Erythroblast (primary cell): ENCODE data around the gene ENO4.

Source experiments
- DNase-seq, 2 experiments: peaks; one replicate each; lab custom pipeline; 2025; lab: John Stamatoyannopoulos, UW
- GATA1 ChIP-seq: IDR thresholded peaks from 2 replicates; pipeline ENCODE4 v1.6.1; 2011; ENCODE audit warnings: low read depth, mild to moderate bottlenecking, control low read depth, low read length, moderate library complexity
- POLR2A ChIP-seq: IDR thresholded peaks from 2 replicates; pipeline ENCODE4 v1.6.1; 2011; ENCODE audit warnings: mild to moderate bottlenecking, low read length

The ENO4 gene

DNA sequence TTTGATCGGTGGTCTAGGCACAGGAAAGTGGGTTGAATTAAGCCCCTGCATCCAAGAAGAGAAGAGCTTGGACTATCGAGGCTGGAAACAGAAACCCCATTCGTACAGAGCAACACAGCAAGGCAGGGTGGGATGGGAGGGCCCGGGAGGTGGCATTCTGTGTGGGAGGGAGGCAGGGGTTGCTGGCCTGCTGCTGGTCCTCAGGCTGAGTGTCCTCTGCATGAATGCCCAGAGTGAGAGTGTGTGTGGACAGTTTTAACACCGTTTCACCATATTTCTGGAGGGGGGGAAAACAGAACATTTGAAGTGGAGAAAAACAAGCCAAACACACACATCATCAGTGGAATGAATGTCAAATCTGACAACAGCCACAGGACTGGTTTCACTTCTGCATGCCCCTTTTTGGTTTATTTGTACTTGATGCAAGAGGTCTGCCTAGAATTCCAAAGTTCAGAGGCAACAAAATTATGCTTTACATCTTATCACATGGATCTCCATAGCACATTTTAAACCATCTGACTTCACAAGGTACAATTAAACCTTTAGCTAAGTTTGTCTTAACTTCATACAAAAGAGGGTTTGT is 11.1 kb upstream of the ENO4 start:
- no peak for DNase-seq
- TF ChIP-seq POLR2A = no peak
- TF ChIP-seq GATA1 = no peak

DNA sequence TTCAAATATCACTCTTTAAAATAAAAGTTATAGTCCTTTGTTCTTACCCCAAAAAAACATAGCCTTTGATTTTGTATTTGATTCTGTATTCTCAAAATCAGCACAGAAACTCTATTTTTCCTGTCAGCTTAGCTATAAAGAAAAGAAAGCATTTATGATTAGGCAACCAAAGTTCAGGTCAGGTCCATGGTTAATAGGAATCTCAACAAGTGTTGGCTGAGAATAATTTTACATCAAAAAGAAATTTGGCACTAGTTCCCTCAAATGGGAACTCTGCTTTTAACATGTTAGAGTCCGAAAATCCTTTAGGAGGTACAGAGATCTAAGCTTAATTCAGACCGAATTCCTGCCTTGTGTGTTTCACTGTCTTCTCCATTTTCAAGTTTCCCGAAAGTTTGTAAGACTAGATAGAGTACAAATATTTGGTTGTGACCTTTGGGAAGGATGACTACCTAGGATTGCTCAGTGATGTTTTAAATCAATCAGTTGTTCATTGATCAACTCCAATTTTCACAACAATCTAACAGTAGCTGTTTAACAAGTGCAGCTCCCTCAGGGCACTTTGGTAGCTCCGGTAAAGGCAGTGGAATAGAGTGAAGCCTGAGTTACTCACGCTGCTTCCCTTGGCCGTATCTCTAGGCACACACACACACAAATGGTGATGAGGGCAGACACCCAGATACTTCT is 8.8 kb upstream of the ENO4 start:
- no peak for TF ChIP-seq POLR2A
- TF ChIP-seq GATA1 = no peak
- DNase-seq = no peak

DNA sequence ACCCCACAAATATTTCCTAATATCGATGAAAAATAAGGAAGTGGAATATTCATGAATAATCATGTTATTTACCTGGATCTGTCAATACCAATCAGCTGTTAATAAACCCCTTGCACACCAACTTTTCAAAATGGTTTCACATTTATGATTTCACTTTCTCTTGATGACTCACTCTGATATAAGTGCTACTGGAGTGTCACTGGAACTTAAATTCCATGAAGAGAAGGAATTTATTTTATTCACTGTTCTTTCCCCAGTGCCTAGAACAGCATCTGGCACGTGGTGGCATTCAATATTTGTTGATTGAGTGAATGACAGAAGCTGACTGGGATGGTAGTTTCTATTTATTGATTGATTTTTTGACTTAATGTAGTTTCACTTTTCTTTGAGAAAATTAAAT is 3.5 kb upstream of the ENO4 start:
- TF ChIP-seq GATA1 = no peak
- TF ChIP-seq POLR2A = no peak
- DNase-seq = no peak

DNA sequence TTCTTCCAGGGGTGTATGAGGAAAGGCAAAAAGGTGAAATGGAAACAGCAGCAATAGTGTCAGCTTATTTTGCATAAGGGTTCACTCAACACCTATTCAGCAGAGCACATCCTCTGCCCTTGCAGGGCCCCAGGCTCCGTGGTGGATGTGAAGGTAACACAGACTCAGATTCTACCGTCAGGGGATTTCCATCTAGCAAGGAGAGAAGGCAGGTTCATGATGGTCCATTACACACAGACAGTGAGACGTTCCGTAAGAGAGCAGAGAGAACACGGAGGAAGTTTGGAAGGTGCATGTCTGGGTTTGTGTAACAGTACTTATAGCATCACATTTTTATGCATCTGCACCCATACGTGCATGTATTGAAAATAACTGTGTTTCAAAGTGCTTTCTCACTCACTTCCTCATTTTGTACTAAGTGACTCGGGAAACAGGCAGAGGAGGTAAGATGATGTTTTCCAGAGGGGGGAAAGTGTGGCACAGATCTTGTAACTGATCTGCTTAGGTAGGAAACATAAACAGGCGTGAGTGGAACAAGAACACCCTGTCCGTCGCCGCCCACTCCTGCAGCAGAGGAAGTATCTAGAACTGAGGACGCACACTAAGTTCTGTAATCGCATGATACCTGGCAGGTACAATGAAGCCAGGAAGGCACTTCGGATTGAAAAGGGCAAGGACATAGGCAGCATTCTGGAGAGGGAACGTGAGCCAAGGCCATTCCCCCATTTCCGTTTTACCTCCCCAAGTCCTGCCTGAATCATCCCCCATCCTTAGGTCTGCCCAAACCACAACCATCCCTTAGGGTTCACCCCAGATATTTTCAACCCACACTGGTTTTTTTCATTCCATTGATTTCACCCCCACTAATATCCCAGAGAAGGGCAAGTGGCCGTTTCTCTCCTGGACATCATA is 1.0 kb upstream of the ENO4 start:
- no peak for TF ChIP-seq POLR2A
- TF ChIP-seq GATA1 = no peak

DNA sequence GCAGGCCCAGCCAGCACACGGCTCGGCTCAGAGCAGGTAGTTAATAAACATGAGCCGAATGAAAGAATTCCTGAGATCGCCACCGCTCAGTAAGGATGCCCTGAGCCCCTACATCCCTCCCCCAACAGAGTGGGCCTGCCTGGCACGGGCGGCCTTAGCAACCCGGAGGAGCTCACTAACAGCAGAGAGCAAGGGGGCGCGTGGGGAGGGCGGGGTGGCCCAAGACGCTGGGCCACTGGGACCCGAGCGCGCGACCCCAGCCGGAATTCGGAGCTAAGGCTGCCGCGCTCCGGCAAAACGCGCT is 403 bp upstream of the ENO4 start:
- no peak for TF ChIP-seq GATA1
- TF ChIP-seq POLR2A = no peak
- no peak for DNase-seq

More for the DNA sequence above, 1.0 kb upstream of the ENO4 start:
- DNase-seq = no peak

DNA sequence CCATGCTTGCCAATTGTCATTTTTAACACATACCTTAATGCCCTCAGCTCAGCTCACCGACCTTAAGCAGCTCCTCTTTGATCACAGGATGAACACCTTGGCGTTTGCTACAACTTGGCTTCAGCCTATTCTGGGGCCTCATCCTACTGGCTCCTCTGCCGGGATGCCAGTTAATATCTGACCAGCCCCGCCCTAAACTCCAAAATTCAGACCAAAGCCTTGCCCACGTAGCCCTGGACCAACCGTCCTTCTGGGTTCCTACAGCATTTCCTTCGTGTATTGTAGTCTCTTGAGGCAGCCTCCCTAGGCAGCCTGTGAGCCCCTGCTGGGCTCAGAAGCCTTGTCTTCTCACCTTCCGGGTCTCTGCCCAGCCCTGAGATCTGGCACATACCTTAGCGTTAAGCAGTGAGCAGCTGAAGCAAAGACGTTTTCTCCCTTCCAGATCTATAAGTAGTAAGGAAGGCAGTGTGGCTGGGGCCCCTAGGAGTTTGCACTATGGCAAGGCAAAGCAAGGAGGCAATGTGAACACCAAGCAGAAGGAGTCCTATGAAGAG is 836 bp downstream of the ENO4 start:
- no peak for TF ChIP-seq GATA1
- TF ChIP-seq POLR2A = no peak
- no peak for DNase-seq

DNA sequence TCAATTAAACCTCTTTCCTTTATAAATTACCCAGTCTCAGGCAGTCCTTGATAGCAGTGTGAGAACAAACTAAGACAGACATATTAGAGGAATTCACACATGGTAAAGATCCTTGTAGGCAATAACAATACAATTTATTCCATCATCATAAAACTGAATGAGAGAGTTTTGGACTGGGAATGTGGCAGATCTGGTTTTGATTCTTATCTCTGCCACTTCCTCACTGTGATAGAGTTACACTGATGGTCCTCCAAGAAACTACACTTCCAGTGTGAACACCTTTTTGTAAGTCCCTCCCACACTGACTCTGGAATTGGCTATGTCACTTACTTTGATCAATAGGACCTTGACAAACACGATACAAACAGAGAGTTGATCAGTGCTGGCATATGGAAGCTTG is 2.9 kb downstream of the ENO4 start:
- TF ChIP-seq GATA1 = no peak
- no peak for TF ChIP-seq POLR2A

DNA sequence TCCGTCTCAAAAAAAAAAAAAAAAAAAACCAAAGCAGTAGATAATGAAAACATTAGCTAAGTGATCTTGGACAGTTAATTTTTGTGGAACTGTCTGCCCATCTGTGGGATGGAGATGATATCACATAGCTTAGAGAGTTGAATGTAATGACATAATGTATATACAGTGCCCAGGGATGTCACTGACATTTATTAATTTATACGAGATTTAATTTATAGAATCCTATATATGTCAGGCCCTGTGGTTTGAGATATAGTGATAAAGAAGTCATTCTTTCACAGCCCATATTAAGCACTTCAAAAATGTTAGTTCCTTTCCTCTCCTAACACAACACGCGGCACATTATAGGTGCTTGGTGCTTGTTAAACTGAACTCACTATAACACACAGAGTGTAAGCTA is 4.0 kb downstream of the ENO4 start:
- TF ChIP-seq POLR2A (no peak), GATA1 (no peak)
- DNase-seq = no peak

More for the DNA sequence above, 2.9 kb downstream of the ENO4 start:
- DNase-seq = no peak

DNA sequence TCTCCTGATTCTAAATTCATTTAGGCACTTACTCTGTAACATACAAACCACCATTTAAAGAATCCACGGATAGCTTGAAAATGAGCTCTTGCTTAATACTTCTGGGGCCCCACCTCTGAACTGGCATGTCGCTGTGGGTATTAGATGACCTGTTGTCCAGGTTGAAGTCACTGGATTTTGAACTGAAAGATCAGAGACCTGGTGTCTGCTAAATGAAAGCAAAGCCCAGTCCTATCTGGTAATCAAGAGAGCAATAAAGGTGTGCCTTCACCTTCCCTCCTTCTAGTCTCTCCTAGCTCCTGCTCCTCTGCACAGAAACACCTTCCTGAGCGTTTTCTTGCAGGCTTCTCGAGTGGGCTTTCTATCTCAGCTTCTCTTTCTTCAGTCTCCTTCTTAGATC is 4.4 kb downstream of the ENO4 start:
- no peak for DNase-seq
- TF ChIP-seq GATA1 = no peak
- no peak for TF ChIP-seq POLR2A

DNA sequence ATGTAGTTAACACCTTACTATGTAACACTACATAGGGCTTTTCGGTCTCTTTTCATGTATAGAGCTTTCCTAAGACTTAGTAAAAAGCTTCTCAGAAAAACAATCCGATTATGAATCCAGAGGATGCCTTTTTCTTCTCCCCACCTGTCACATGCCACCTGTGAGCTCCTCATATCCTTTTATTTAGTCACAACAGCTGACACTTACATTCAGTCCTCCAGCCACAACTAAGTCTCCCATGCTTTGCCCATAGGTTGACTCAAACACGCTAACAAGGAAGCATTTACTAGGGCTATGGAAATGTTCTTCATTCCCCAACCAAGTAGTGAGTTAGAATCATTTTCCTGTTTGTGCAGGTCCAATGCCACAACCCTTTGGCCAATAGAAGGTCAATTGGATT is 7.9 kb downstream of the ENO4 start:
- TF ChIP-seq POLR2A = no peak
- no peak for TF ChIP-seq GATA1
- DNase-seq = no peak

DNA sequence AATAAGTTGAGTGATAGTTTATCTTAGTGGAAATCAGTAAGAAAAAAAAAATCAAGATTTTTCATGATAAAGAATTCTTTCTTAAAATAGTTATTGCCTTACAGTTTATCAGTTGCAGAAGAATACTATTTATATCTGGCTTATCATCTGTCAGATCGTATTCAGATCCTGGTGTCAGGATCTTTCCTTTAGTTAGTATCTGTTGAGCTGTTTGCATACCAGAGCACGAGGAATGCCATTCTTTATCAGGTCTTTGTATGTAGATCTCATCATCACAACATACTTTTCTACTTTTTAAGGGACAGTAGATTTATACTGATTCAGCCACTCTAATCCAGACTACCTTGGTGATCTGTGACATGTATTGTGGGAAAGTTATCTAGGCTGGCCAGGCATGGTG is 12.5 kb downstream of the ENO4 start:
- DNase-seq = no peak
- no peak for TF ChIP-seq POLR2A
- TF ChIP-seq GATA1 = no peak

DNA sequence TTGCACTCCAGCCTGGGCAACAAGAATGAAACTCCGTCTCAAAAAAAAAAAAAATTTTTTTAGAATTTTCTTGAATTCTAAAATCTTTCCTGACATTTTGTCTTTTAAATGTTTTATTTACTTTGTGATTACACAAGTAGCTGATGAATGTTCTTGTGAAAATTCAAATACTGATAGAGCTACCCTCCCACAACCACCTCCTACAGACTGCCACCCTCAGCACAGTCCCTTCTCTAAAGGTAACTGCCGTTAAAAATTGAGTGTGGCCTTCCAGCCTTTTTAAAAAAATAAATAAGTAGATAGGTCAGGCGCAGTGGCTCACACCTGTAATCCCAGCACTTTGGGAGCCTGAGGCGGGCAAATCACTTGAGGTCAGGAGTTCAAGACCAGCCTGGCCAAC is 15.1 kb downstream of the ENO4 start:
- TF ChIP-seq POLR2A = no peak
- DNase-seq = no peak

DNA sequence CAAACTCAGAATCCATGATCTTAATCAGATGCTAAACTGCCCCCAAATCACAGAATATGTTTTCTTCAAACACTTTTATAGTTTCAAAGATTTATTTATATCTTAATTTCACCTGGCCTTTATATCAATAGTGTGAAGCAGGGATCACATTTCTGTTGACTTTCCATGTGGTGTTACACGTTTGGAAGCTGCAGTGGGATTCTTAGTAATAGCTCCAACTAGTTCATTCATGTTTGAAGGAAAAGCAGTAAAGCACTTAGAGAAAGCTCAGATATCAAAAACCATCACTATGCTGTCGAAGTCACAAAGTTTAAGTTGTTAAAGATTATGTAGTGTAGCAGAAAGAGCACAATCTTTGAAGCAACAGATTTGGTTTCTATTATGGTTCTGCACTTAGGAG is 16.8 kb downstream of the ENO4 start:
- no peak for TF ChIP-seq POLR2A
- no peak for DNase-seq

DNA sequence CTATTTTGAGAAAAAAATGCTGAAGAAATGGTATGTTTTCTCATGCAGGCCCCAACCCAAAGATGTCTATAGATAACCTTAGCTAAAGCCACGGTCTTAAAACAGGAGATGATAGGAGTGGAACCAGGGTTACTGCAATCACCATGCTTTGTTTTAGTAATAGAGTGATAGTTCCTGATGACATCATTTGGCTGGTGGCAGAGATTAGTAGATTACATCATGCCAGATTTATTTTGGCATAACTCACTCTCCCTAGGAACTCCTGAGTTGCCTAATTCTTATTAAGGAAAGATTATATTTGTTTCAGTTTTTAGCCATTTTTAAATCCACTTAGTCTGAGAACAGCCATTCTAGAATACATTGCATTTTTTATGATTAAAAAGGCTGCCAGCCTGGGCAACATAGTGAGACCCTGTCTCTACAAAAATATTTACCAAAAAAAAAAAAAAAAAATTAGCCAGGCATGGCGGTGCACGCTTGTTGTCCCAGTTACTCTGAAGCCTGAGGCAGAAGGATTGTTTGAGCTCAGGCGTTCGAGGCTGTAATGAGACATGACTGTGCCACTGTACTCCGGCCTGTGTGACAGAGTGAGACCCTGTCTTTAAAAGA is 17.8 kb downstream of the ENO4 start:
- no peak for DNase-seq
- no peak for TF ChIP-seq POLR2A
- TF ChIP-seq GATA1 = no peak
